HCT116 (cell line): Measurements from ENCODE around the gene HAPLN3. TPM values are rescaled to one million over a fixed set of nuclear protein-coding genes. Genes with fewer than 3 reads are reported as not detected.

Experiments
- ATAC-seq: fragments of 200-7000 bp; cut with Tn5 transposase; 2 replicates; pipeline ENCODE4 v1.9.1; 2020; ENCODE audit warnings: mild to moderate bottlenecking, moderate library complexity
- BruUV-seq: library from RNA; stranded (reverse); fragments of 400-500 nt; replicated peaks from 2 replicates; lab custom pipeline; 2021; lab: Mats Ljungman, UMichigan
- CTCF ChIA-PET: fragments of 300-600 bp; sonication (Branson Sonifier 250); formaldehyde crosslinking; loops from one replicate; lab custom pipeline; 2021; ENCODE audit warnings: antibody characterized with exemption; lab: Charles Lee
- POLR2A ChIA-PET: fragments of 300-600, 350-600 bp; sonication (Branson Sonifier 250); formaldehyde crosslinking; loops from one replicate; lab custom pipeline; 2021; ENCODE audit warnings: antibody characterized with exemption; lab: Charles Lee
- RAD21 ChIA-PET, 2 experiments: fragments of 300-600 bp; sonication (Branson Sonifier 250); formaldehyde crosslinking; loops; one replicate each; lab custom pipeline; 2023; ENCODE audit warnings: low total read pairs in 2 of 2; ENCODE audit not compliant: uncharacterized antibody in 2 of 2, unreplicated experiment in 2 of 2, low non-redundant PET in 1 of 2; lab: Charles Lee
- DNase-seq: peaks from one replicate; pipeline ENCODE4 v3.0.0-alpha.2; 2010; ENCODE audit warnings: low read depth, low spot score
- H2AFZ ChIP-seq: fragments of 200-600 bp; shearing (Covaris generic), sonication (generic); 2 replicates; pipeline ENCODE4 v1.6.1; 2017; ENCODE audit warnings: low read depth, mixed run types, mixed read lengths, antibody characterized with exemption, low read length; ENCODE audit not compliant: poor library complexity, severe bottlenecking
- H3K27ac ChIP-seq: 2 replicates; pipeline ENCODE4 v1.5.1; 2012; ENCODE audit warnings: low read depth, low read length
- H3K27me3 ChIP-seq: fragments of 200-600 bp; sonication (generic); 2 replicates; pipeline ENCODE4 v1.6.1; 2016; ENCODE audit warnings: mixed run types, low read length, mixed read lengths; ENCODE audit not compliant: insufficient read depth
- H3K36me3 ChIP-seq, 2 experiments: fragments of 200-500 bp in 1 of 2; fragments of 200-600 bp in 1 of 2; sonication (Bioruptor generic) in 1 of 2; sonication (generic) in 1 of 2; 2 replicates each; pipeline versions ENCODE4 v1.5.1 to v1.6.1; 2014 to 2016; ENCODE audit warnings: low read length in 2 of 2, inconsistent platforms in 1 of 2, mixed read lengths in 1 of 2, mixed run types in 1 of 2; ENCODE audit not compliant: insufficient read depth in 2 of 2, control insufficient read depth in 1 of 2
- H3K4me1 ChIP-seq, 2 experiments: fragments of 200-600 bp in 1 of 2; sonication (generic) in 1 of 2; 2 replicates each; pipeline versions ENCODE4 v1.5.1 to v1.6.1; 2012 to 2017; ENCODE audit warnings: low read length in 2 of 2, inconsistent platforms in 1 of 2, mild to moderate bottlenecking in 1 of 2, mixed read lengths in 1 of 2, mixed run types in 1 of 2, moderate library complexity in 1 of 2; ENCODE audit not compliant: insufficient read depth in 2 of 2, control insufficient read depth in 1 of 2
- H3K4me2 ChIP-seq: fragments of 200-600 bp; sonication (generic); 2 replicates; pipeline ENCODE4 v1.6.1; 2017; ENCODE audit warnings: mixed run types, low read length, mixed read lengths
- H3K4me3 ChIP-seq, 2 experiments: fragments of 200-600 bp in 1 of 2; sonication (generic) in 1 of 2; replicated peaks in 1 of 2; 2 replicates each; pipeline ENCODE4 v1.5.1; 2011 to 2016; ENCODE audit warnings: low read length in 2 of 2, control low read depth in 1 of 2, low read depth in 1 of 2, mild to moderate bottlenecking in 1 of 2, mixed read lengths in 1 of 2, mixed run types in 1 of 2
- H3K79me2 ChIP-seq: fragments of 200-600 bp; sonication (generic); 2 replicates; pipeline ENCODE4 v1.6.1; 2017; ENCODE audit warnings: mild to moderate bottlenecking, mixed run types, low read length, moderate library complexity, mixed read lengths; ENCODE audit not compliant: insufficient read depth
- H3K9ac ChIP-seq: fragments of 200-600 bp; sonication (generic); 2 replicates; pipeline ENCODE4 v1.6.1; 2016; ENCODE audit warnings: low read length, mixed read lengths
- H3K9me2 ChIP-seq: fragments of 200-600 bp; sonication (generic), shearing (Covaris generic); 2 replicates; pipeline ENCODE4 v1.6.1; 2017; ENCODE audit warnings: mixed run types, mild to moderate bottlenecking, moderate library complexity; ENCODE audit not compliant: insufficient read depth
- H3K9me3 ChIP-seq, 2 experiments: fragments of 200-500 bp in 1 of 2; fragments of 200-600 bp in 1 of 2; sonication (Bioruptor generic) in 1 of 2; sonication (generic) in 1 of 2; 2 replicates each; pipeline ENCODE4 v1.6.1; 2014 to 2017; ENCODE audit warnings: low read length in 2 of 2, mixed read lengths in 2 of 2, inconsistent platforms in 1 of 2, low read depth in 1 of 2, mild to moderate bottlenecking in 1 of 2, mixed run types in 1 of 2, moderate library complexity in 1 of 2; ENCODE audit not compliant: control insufficient read depth in 1 of 2, insufficient read depth in 1 of 2
- H4K20me1 ChIP-seq: fragments of 200-600 bp; sonication (generic), shearing (Covaris generic); 2 replicates; pipeline ENCODE4 v1.6.1; 2017; ENCODE audit warnings: mixed run types, mild to moderate bottlenecking, moderate library complexity; ENCODE audit not compliant: insufficient read depth
- CBX3 ChIP-seq: IDR thresholded peaks from 2 replicates; pipeline ENCODE4 v1.6.1; 2012; ENCODE audit warnings: low read depth
- EGR1 ChIP-seq: IDR thresholded peaks from 2 replicates; pipeline ENCODE4 v1.6.1; 2012; ENCODE audit warnings: low read depth
- ELF1 ChIP-seq: IDR thresholded peaks from 2 replicates; pipeline ENCODE4 v1.6.1; 2012; ENCODE audit warnings: low read depth, borderline replicate concordance
- EZH2 ChIP-seq: fragments of 200-600 bp; sonication (generic); IDR thresholded peaks from 2 replicates; pipeline ENCODE4 v1.6.1; 2017; ENCODE audit warnings: antibody characterized with exemption, mixed run types
- EZH2phosphoT487 ChIP-seq: fragments of 200-600 bp; IDR thresholded peaks from 2 replicates; pipeline ENCODE4 v1.6.1; 2018; ENCODE audit warnings: antibody characterized with exemption, borderline replicate concordance
- FOSL1 ChIP-seq: IDR thresholded peaks from 2 replicates; pipeline ENCODE4 v1.6.1; 2012; ENCODE audit warnings: low read depth
- JUND ChIP-seq: IDR thresholded peaks from 2 replicates; pipeline ENCODE4 v1.6.1; 2012
- POLR2A ChIP-seq: IDR thresholded peaks from 2 replicates; pipeline ENCODE4 v1.7.0; 2011; ENCODE audit warnings: borderline replicate concordance; ENCODE audit not compliant: insufficient read depth, insufficient read length; ENCODE audit errors: extremely low read depth
- RAD21 ChIP-seq: IDR thresholded peaks from 2 replicates; pipeline ENCODE4 v1.6.1; 2012; ENCODE audit warnings: low read depth, mild to moderate bottlenecking
- SP1 ChIP-seq: IDR thresholded peaks from 2 replicates; pipeline ENCODE4 v1.6.1; 2012; ENCODE audit warnings: low read depth
- TCF7L2 ChIP-seq: IDR thresholded peaks from 2 replicates; pipeline ENCODE4 v1.7.0; 2011; ENCODE audit warnings: borderline replicate concordance, inconsistent platforms; ENCODE audit not compliant: insufficient read depth, insufficient read length; ENCODE audit errors: extremely low read depth
- YY1 ChIP-seq: IDR thresholded peaks from 2 replicates; pipeline ENCODE4 v1.6.1; 2011; ENCODE audit warnings: low read length, low read depth, moderate library complexity, mild to moderate bottlenecking; ENCODE audit not compliant: insufficient replicate concordance; ENCODE audit errors: extremely low read depth
- ZFX ChIP-seq: fragments of 450-650 bp; IDR thresholded peaks from 2 replicates; pipeline ENCODE4 v1.6.1; 2017
- ZNF274 ChIP-seq: fragments of 200-500 bp; sonication (Bioruptor generic); IDR thresholded peaks from 2 replicates; pipeline ENCODE4 v1.6.1; 2014; ENCODE audit warnings: mild to moderate bottlenecking, low read depth, low read length, inconsistent platforms
- intact Hi-C: fragments of 100-400 bp; cut with micrococcal nuclease; formaldehyde crosslinking; loops from 2 replicates; pipeline ENCODE4 v1.10.0; 2022
- total RNA-seq: library from RNA; stranded (reverse); gene quantifications from one replicate; pipeline ENCODE4 v1.2.1, GENCODE V29; 2021; ENCODE audit not compliant: unreplicated experiment
- TF ChIP-seq, protein P1 (sequence below): IDR thresholded peaks from 2 replicates; pipeline ENCODE4 v1.6.1; 2012; ENCODE audit warnings: low read depth
- TF ChIP-seq, protein P2 (sequence below): IDR thresholded peaks from 2 replicates; pipeline ENCODE4 v1.6.1; 2011; ENCODE audit warnings: mild to moderate bottlenecking, low read length, moderate library complexity; ENCODE audit not compliant: insufficient replicate concordance; ENCODE audit errors: extremely low read depth
- TF ChIP-seq, protein P3 (sequence below): IDR thresholded peaks from 2 replicates; pipeline ENCODE4 v1.6.1; 2012

The HAPLN3 gene
- total RNA-seq, 1 experiment from 2014 or later, result 10.9 TPM

DNA sequence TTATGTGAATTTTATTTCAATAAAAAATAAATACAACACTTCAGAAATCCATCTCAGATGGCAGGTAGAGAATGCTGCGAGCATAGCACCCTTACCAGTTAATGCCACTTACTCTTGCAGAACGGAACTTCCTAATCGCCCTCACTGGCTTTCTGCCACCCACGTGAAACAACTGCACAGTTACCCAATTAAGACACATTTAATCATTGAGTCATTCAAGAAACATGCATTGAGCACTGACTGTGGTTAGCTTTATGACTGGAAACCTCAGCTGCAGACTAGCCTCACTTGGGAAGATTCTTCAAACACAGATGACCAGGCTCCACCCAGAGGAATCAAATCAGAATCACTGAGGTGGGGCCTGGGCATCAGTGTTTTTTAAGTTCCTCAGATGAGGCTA is 23.4 kb upstream of the HAPLN3 start (continued):
- TF ChIP-seq, protein P1, sequence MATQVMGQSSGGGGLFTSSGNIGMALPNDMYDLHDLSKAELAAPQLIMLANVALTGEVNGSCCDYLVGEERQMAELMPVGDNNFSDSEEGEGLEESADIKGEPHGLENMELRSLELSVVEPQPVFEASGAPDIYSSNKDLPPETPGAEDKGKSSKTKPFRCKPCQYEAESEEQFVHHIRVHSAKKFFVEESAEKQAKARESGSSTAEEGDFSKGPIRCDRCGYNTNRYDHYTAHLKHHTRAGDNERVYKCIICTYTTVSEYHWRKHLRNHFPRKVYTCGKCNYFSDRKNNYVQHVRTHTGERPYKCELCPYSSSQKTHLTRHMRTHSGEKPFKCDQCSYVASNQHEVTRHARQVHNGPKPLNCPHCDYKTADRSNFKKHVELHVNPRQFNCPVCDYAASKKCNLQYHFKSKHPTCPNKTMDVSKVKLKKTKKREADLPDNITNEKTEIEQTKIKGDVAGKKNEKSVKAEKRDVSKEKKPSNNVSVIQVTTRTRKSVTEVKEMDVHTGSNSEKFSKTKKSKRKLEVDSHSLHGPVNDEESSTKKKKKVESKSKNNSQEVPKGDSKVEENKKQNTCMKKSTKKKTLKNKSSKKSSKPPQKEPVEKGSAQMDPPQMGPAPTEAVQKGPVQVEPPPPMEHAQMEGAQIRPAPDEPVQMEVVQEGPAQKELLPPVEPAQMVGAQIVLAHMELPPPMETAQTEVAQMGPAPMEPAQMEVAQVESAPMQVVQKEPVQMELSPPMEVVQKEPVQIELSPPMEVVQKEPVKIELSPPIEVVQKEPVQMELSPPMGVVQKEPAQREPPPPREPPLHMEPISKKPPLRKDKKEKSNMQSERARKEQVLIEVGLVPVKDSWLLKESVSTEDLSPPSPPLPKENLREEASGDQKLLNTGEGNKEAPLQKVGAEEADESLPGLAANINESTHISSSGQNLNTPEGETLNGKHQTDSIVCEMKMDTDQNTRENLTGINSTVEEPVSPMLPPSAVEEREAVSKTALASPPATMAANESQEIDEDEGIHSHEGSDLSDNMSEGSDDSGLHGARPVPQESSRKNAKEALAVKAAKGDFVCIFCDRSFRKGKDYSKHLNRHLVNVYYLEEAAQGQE, result no peak
- no peak for TF ChIP-seq EZH2phosphoT487

DNA sequence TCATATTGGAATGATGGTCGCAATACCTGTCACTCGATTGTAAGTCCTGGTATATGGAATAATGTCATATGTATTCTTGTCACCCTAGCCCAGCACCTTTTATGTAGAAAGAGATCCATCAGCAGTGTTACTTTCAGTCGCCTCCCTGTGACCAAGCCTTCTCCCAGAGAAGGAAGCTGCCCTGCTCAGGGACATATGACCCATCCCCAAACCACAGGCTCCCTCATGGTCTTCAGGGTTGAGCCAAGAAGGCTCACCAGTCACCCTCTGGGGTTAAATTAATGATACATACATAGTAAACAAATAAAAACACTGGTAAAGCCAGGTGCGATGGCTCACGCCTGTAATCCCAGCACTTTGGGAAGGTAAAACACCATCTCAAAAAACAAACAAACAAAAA is 22.4 kb upstream of the HAPLN3 start:
- Histone ChIP-seq H3K36me3 (no peaks in the 10 kb centered on the region), H3K9me3 (no peaks in the 10 kb centered on the region), H3K9ac (no peak overlapping the region), H2AFZ (no peak overlapping the region), H3K27ac (no peak overlapping the region), H3K4me1 (peaks cover 41 to 51% of the 10 kb centered on the region in 2 experiments), H3K27me3 (no peaks in the 10 kb centered on the region), H3K4me2 (peak overlapping the region; percentile 59), H3K79me2 (no peaks in the 10 kb centered on the region), H3K9me2 (no peaks in the 10 kb centered on the region), H3K4me3 (no peak overlapping the region), H4K20me1 (no peaks in the 10 kb centered on the region)
- no peak for DNase-seq
- no peak for ATAC-seq
- ChIA-PET RAD21 (no interaction called here), POLR2A (interaction anchor here (0.7 kb wide), 1 partner anchor 179 kb away, joined by 3 read pairs; no protein-coding TSS in a partner anchor), CTCF (no interaction called here)
- intact Hi-C loops, result no loop called here
- TF ChIP-seq SP1 (no peak), FOSL1 (no peak), JUND (no peak), TCF7L2 (no peak), ELF1 (no peak), ZFX (no peak), EZH2phosphoT487 (no peak), RAD21 (no peak), EGR1 (no peak), EZH2 (no peak), CBX3 (no peak), YY1 (no peak), POLR2A (no peak), ZNF274 (no peak)
- TF ChIP-seq, protein P2, sequence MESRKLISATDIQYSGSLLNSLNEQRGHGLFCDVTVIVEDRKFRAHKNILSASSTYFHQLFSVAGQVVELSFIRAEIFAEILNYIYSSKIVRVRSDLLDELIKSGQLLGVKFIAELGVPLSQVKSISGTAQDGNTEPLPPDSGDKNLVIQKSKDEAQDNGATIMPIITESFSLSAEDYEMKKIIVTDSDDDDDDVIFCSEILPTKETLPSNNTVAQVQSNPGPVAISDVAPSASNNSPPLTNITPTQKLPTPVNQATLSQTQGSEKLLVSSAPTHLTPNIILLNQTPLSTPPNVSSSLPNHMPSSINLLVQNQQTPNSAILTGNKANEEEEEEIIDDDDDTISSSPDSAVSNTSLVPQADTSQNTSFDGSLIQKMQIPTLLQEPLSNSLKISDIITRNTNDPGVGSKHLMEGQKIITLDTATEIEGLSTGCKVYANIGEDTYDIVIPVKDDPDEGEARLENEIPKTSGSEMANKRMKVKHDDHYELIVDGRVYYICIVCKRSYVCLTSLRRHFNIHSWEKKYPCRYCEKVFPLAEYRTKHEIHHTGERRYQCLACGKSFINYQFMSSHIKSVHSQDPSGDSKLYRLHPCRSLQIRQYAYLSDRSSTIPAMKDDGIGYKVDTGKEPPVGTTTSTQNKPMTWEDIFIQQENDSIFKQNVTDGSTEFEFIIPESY, result no peak
- TF ChIP-seq, protein P3, sequence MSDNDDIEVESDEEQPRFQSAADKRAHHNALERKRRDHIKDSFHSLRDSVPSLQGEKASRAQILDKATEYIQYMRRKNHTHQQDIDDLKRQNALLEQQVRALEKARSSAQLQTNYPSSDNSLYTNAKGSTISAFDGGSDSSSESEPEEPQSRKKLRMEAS, result no peak
- no TSS peak for BruUV-seq
